Endothelial cell of umbilical vein (primary cell): Measurements from ENCODE around the gene ANTXRL. TPM values are rescaled to one million over a fixed set of nuclear protein-coding genes. Genes with fewer than 3 reads are reported as not detected.

Experiments
- BruUV-seq: library from RNA; stranded (reverse); fragments of 400-500 nt; replicated peaks from 2 replicates; lab custom pipeline; 2021; lab: Mats Ljungman, UMichigan
- CTCF ChIA-PET: fragments of 300-600, 350-600 bp; sonication (Branson Sonifier 250); formaldehyde crosslinking; loops from one replicate; lab custom pipeline; 2021; ENCODE audit warnings: antibody characterized with exemption, inconsistent platforms; lab: Charles Lee
- POLR2A ChIA-PET: fragments of 300-600, 350-600 bp; sonication (Branson Sonifier 250); formaldehyde crosslinking; loops from one replicate; lab custom pipeline; 2021; ENCODE audit warnings: antibody characterized with exemption, inconsistent platforms; lab: Charles Lee
- DNase-seq: peaks from one replicate; pipeline ENCODE4 v3.0.0-alpha.2; 2011; ENCODE audit warnings: low read depth, low spot score
- FAIRE-seq: peaks from 2 replicates; lab custom pipeline; 2011; peaks lifted over from hg19 to GRCh38; lab: Jason Lieb, UNC
- H2AFZ ChIP-seq: 2 replicates; pipeline ENCODE4 v1.6.0; 2012; ENCODE audit warnings: low read depth, low read length, control low read depth, inconsistent platforms
- H3K27ac ChIP-seq: 2 replicates; pipeline ENCODE4 v1.5.1; 2011; ENCODE audit warnings: low read depth, mild to moderate bottlenecking, control low read depth, low read length, moderate library complexity; ENCODE audit not compliant: insufficient read depth
- H3K27me3 ChIP-seq, 2 experiments: 2 replicates each; pipeline versions ENCODE4 v1.6.0 to v1.6.1; 2011; ENCODE audit warnings: low read length in 2 of 2, mixed read lengths in 1 of 2; ENCODE audit not compliant: control insufficient read depth in 2 of 2, insufficient read depth in 2 of 2
- H3K36me3 ChIP-seq, 2 experiments: 2 replicates in 1 of 2; 3 replicates in 1 of 2; pipeline ENCODE4 v1.5.1; 2011; ENCODE audit warnings: low read length in 2 of 2, mild to moderate bottlenecking in 1 of 2, moderate library complexity in 1 of 2; ENCODE audit not compliant: control insufficient read depth in 2 of 2, insufficient read depth in 2 of 2; ENCODE audit errors: extremely low read depth in 1 of 2
- H3K4me1 ChIP-seq: 3 replicates; pipeline ENCODE4 v1.5.1; 2011; ENCODE audit warnings: mild to moderate bottlenecking, low read length; ENCODE audit not compliant: control insufficient read depth, insufficient read depth; ENCODE audit errors: extremely low read depth
- H3K4me2 ChIP-seq: 2 replicates; pipeline ENCODE4 v1.6.1; 2011; ENCODE audit warnings: low read length, control low read depth, mixed read lengths; ENCODE audit not compliant: insufficient read depth
- H3K4me3 ChIP-seq, 3 experiments: fragments of 200-600 bp in 1 of 3; sonication (generic), shearing (Covaris generic) in 1 of 3; replicated peaks in 1 of 3; 2 replicates each; pipeline ENCODE4 v1.5.1; 2011 to 2016; ENCODE audit warnings: control low read depth in 3 of 3, low read length in 3 of 3, mild to moderate bottlenecking in 2 of 3, inconsistent platforms in 1 of 3, low read depth in 1 of 3, moderate library complexity in 1 of 3; ENCODE audit not compliant: insufficient read depth in 1 of 3
- H3K79me2 ChIP-seq: 2 replicates; pipeline ENCODE4 v1.6.0; 2012; ENCODE audit warnings: low read length, inconsistent platforms; ENCODE audit not compliant: control insufficient read depth, insufficient read depth
- H3K9ac ChIP-seq: replicated peaks from 2 replicates; pipeline ENCODE3; 2011; ENCODE audit warnings: low read length, control low read depth; ENCODE audit not compliant: insufficient read depth; ENCODE audit errors: extremely low read depth
- H3K9me1 ChIP-seq: replicated peaks from 3 replicates; pipeline ENCODE4 v1.6.0; 2011; ENCODE audit warnings: mild to moderate bottlenecking, low read length; ENCODE audit not compliant: control insufficient read depth, insufficient read depth; ENCODE audit errors: extremely low read depth
- H3K9me3 ChIP-seq: replicated peaks from 2 replicates; pipeline ENCODE4 v1.5.1; 2012; ENCODE audit warnings: low read length, inconsistent platforms; ENCODE audit not compliant: control insufficient read depth, insufficient read depth
- H4K20me1 ChIP-seq: replicated peaks from 2 replicates; pipeline ENCODE3; 2011; ENCODE audit warnings: mild to moderate bottlenecking, low read length; ENCODE audit not compliant: control insufficient read depth, insufficient read depth; ENCODE audit errors: extremely low read depth
- EZH2 ChIP-seq: IDR thresholded peaks from 2 replicates; pipeline ENCODE4 v1.6.1; 2012; ENCODE audit warnings: borderline replicate concordance, low read depth, mild to moderate bottlenecking, moderate library complexity, low read length, inconsistent platforms; ENCODE audit not compliant: severe bottlenecking
- FOS ChIP-seq: IDR thresholded peaks from 2 replicates; pipeline ENCODE4 v1.6.1; 2011; ENCODE audit warnings: mild to moderate bottlenecking, low read length, moderate library complexity, borderline replicate concordance; ENCODE audit not compliant: insufficient read depth
- GATA2 ChIP-seq: IDR thresholded peaks from 2 replicates; pipeline ENCODE4 v1.7.0; 2011; ENCODE audit warnings: low read depth, mild to moderate bottlenecking, moderate library complexity, mixed read lengths, low read length; ENCODE audit not compliant: insufficient read length, insufficient read depth
- JUN ChIP-seq: IDR thresholded peaks from 2 replicates; pipeline ENCODE4 v1.6.1; 2011; ENCODE audit warnings: borderline replicate concordance, low read depth; ENCODE audit not compliant: insufficient read length, insufficient read depth
- MYC ChIP-seq: IDR thresholded peaks from one replicate; pipeline ENCODE4 v1.6.1; 2011; ENCODE audit warnings: mild to moderate bottlenecking, low read depth, low read length
- POLR2A ChIP-seq: IDR thresholded peaks from 2 replicates; pipeline ENCODE4 v1.6.1; 2012; ENCODE audit warnings: low read depth, mild to moderate bottlenecking, control low read depth, low read length
- POLR2AphosphoS5 ChIP-seq: IDR thresholded peaks from 2 replicates; pipeline ENCODE4 v1.6.1; 2012; ENCODE audit warnings: low read depth, mild to moderate bottlenecking, control low read depth, low read length, moderate library complexity; ENCODE audit not compliant: insufficient read depth
- dilution Hi-C: fragments of 300-500 bp; cut with MboI; formaldehyde crosslinking; loops from one replicate; pipeline ENCODE4 v1.15.0; 2019; ENCODE audit warnings: low sequenced_read_pairs; ENCODE audit not compliant: extremely low pct_ligation_motif_present
- intact Hi-C: fragments of 100-400 bp; cut with micrococcal nuclease; formaldehyde crosslinking; loops from one replicate; pipeline ENCODE4 v1.10.0; 2022
- polyA plus RNA-seq, 4 experiments: library from polyadenylated mRNA; depleted of rRNA in 3 of 4; stranded (reverse) in 3 of 4; unstranded in 1 of 4; fragments of >200 nt; gene quantifications; 2 replicates each; pipeline versions ENCODE4 v1.2.1 to v1.2.3, GENCODE V29; 2011 to 2012; ENCODE audit warnings: missing spikeins in 1 of 4
- total RNA-seq: library from RNA; stranded (reverse); gene quantifications from 2 replicates; pipeline ENCODE4 v1.2.3, GENCODE V29; 2021
- TF ChIP-seq, protein P1 (sequence below), 2 donors: IDR thresholded peaks; 1 replicate in 1 of 2; 2 replicates in 1 of 2; pipeline ENCODE4 v1.5.1; 2011; ENCODE audit warnings: low read length in 2 of 2, mild to moderate bottlenecking in 2 of 2, moderate library complexity in 2 of 2, control low read depth in 1 of 2, inconsistent platforms in 1 of 2, low read depth in 1 of 2; ENCODE audit not compliant: insufficient read depth in 1 of 2; ENCODE audit errors: extremely low read depth in 1 of 2
- TF ChIP-seq, protein P2 (sequence below): IDR thresholded peaks from 2 replicates; pipeline ENCODE4 v1.6.1; 2011; ENCODE audit not compliant: insufficient read depth, insufficient read length

ANTXRL gene
- total and polyA plus RNA-seq, 2 donors (not counting 3 experiments of a cell fraction or from before 2014, with no cell fraction given), result not detected

DNA sequence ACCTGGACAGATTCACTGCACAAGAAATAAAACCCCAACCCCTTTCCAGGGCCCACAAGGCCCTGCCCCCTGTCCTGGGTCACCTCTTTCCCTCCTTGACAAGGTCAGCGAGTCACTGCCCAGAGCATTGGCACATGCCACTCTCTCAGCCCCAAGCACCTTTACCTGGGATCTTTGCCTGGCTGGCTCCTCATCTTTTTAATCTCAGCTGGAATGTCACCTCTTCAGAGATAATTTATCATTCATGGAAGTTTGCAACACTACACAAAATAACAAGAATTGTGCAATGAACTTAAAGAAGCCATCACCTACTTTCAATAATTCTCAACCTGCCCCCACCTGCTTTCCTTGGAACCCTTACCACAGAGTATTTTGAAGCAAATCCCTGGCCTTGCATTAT is 19.2 kb downstream of the ANTXRL start:
- Histone ChIP-seq H4K20me1 (no peaks in the 10 kb centered on the region), H2AFZ (no peak overlapping the region), H3K27me3 (no peaks in the 10 kb centered on the region), H3K9me1 (no peaks in the 10 kb centered on the region), H3K9ac (no peak overlapping the region), H3K36me3 (no peaks in the 10 kb centered on the region), H3K9me3 (no peaks in the 10 kb centered on the region), H3K27ac (no peak overlapping the region), H3K4me2 (no peak overlapping the region), H3K4me3 (no peak overlapping the region), H3K4me1 (no peaks in the 10 kb centered on the region), H3K79me2 (no peaks in the 10 kb centered on the region)
- BruUV-seq, result no TSS peak
- POLR2A ChIA-PET, result no interaction called here
- dilution Hi-C loops, result no loop called here
- no peak for DNase-seq
- intact Hi-C loops, result no loop called here
- no peak for TF ChIP-seq FOS
- TF ChIP-seq EZH2, result no peak
- TF ChIP-seq POLR2AphosphoS5, result no peak
- TF ChIP-seq JUN, result no peak
- TF ChIP-seq, protein P1, sequence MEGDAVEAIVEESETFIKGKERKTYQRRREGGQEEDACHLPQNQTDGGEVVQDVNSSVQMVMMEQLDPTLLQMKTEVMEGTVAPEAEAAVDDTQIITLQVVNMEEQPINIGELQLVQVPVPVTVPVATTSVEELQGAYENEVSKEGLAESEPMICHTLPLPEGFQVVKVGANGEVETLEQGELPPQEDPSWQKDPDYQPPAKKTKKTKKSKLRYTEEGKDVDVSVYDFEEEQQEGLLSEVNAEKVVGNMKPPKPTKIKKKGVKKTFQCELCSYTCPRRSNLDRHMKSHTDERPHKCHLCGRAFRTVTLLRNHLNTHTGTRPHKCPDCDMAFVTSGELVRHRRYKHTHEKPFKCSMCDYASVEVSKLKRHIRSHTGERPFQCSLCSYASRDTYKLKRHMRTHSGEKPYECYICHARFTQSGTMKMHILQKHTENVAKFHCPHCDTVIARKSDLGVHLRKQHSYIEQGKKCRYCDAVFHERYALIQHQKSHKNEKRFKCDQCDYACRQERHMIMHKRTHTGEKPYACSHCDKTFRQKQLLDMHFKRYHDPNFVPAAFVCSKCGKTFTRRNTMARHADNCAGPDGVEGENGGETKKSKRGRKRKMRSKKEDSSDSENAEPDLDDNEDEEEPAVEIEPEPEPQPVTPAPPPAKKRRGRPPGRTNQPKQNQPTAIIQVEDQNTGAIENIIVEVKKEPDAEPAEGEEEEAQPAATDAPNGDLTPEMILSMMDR (IDR thresholded peaks at IDR 0.05; ENCODE audit: extremely low read depth in 1 of 2, insufficient read depth in 1 of 2, low read depth in 1 of 2, low read length in 2 of 2), result no peak
- TF ChIP-seq, protein P2, sequence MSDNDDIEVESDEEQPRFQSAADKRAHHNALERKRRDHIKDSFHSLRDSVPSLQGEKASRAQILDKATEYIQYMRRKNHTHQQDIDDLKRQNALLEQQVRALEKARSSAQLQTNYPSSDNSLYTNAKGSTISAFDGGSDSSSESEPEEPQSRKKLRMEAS, result no peak
- TF ChIP-seq GATA2, result no peak
- TF ChIP-seq MYC, result no peak
- TF ChIP-seq POLR2A, result no peak
- CTCF ChIA-PET, result no interaction called here
- no peak for FAIRE-seq
